Kidney epithelial cell (primary cell): ENCODE measurements around the gene KRTAP4-5. TPM values are rescaled to one million over a fixed set of nuclear protein-coding genes. Genes with fewer than 3 reads are reported as not detected.
"Not testable (repeated sequence)": the region's sequence is repeated elsewhere in the genome, so short reads cannot be mapped to it uniquely, and the experiment has no call there.

Source experiments
- DNase-seq: peaks from one replicate; pipeline ENCODE4 v3.0.0-alpha.2; 2010; ENCODE audit warnings: low read depth
- H3K27me3 ChIP-seq: 2 replicates; pipeline ENCODE4 v1.6.0; 2011; ENCODE audit warnings: low read length; ENCODE audit not compliant: control insufficient read depth, insufficient read depth
- H3K36me3 ChIP-seq: 2 replicates; pipeline ENCODE4 v1.5.1; 2011; ENCODE audit warnings: low read length; ENCODE audit not compliant: control insufficient read depth, insufficient read depth
- H3K4me3 ChIP-seq: 2 replicates; pipeline ENCODE4 v1.5.1; 2011; ENCODE audit warnings: low read depth, mild to moderate bottlenecking, control low read depth, low read length
- CTCF ChIP-seq: IDR thresholded peaks from 2 replicates; pipeline ENCODE4 v1.5.1; 2011; ENCODE audit warnings: mild to moderate bottlenecking, moderate library complexity, low read length, control low read depth, inconsistent platforms; ENCODE audit not compliant: insufficient read depth, poor library complexity, severe bottlenecking
- total RNA-seq: library from RNA; depleted of rRNA; stranded (reverse); fragments of >200 nt; gene quantifications from 2 replicates; pipeline ENCODE4 v1.2.3, GENCODE V29; 2015

Gene KRTAP4-5
- total RNA-seq, 1 donor from 2014 or later: not detected

DNA sequence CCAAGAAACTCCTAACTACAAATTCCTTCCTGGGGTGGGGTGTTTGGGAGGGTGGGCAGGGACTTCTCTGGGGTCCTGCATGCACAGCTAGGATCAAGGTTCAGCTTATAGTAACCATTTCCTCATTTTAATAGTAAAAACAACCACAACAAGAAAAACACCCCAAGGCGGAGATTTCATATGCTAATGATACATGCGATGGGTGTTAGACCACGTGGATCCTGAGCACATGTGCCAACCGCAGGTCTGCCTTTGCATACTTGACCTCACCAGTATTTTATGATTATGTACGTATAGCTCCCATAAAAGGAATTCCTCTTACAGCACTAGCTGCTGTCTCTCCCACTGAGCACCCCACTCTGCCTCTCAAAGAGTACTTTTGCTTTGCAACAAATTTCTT is 33.3 kb downstream of the KRTAP4-5 start:
- Histone ChIP-seq H3K4me3 (no peak overlapping the region), H3K27me3 (no peaks in the 10 kb centered on the region), H3K36me3 (no peaks in the 10 kb centered on the region)
- no peak for TF ChIP-seq CTCF
- no peak for DNase-seq

GRCh38 chr17:41111151-41111885 is 38.3 kb downstream of the KRTAP4-5 start:
- Histone ChIP-seq H3K27me3 (no peaks in the 10 kb centered on the region), H3K4me3 (no peak overlapping the region), H3K36me3 (no peaks in the 10 kb centered on the region)
- no peak for TF ChIP-seq CTCF
- DNase-seq: no peak

DNA sequence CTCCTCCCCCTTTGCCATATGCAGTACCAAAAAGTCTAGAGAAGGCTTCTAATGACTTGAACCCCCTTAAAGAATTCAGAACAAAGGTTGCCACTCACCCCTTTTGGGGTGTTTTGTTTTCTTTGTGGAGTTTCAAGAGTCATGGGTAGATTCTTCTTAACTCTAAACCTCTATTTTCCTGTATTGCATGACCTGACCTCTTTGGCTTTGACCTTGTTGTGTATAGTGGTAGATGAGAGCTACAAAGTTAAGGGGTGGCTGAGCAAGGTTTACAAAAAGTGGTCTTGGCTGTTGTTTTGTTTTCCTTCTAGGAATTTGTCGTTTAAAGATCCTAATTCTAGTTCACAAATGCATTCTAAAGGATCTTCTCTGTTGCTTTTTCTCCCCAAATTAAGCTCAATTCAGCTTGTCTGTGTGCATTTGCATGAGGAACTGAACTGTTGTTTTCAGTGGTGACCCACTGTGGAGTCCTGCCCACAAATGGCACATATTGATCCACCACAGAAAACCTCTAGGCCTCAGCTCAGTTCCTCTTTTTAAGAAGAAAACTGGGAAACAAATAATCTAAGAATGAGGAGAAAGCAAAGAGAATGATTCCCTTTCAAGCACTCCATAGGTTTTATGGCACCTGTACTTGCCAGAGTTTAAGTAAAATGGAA is 40.8 kb downstream of the KRTAP4-5 start:
- H3K4me3 ChIP-seq, H3K27me3 ChIP-seq, DNase-seq, H3K36me3 ChIP-seq: not testable (repeated sequence)

DNA sequence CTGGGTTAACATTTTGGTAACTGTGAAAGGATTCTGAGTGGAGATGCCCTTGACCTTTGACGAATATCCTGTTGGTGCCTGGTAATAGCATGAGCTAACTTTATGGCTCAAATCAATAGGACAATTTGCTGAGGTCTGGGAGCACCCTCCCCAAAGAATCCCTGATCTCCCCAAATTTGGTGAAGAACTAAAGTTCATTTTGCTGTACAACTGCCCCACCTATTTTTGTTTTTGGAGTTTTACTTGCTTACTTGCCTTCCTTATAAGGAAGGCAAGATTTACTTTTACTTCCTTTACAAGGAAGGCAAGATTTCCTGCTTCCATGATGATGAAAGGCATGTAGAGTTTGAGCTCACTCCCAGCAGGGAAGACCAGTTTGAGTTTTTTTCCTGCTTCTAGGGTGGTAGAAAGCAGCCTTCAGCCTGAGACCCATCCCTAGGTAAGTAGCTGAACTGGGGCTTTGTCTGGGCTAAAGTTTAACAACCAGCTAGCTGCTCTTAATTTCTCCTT is 41.6 kb downstream of the KRTAP4-5 start:
- H3K36me3 ChIP-seq: no peaks in the 10 kb centered on the region
- no peak for TF ChIP-seq CTCF
- no peak overlapping the region for H3K4me3 ChIP-seq
- no peaks in the 10 kb centered on the region for H3K27me3 ChIP-seq
- DNase-seq: no peak

DNA sequence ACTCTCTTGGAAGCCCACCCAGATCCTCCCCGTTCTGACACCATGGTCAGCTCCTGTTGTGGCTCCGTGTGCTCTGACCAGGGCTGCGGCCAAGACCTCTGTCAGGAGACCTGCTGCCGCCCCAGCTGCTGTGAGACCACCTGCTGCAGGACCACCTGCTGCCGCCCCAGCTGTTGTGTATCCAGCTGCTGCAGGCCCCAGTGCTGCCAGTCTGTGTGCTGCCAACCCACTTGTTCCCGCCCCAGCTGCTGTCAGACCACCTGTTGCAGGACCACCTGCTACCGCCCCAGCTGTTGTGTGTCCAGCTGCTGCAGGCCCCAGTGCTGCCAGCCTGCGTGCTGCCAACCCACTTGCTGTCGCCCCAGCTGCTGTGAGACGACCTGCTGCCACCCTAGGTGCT is 44.3 kb downstream of the KRTAP4-5 start, which contains the start of gene KRTAP4-9:
Gene KRTAP4-9 (plus strand): TSS at position 43 of the 400 bp plus-strand sequence. CDS start 0 bp downstream, at position 43.
- DNase-seq, H3K4me3 ChIP-seq, H3K36me3 ChIP-seq, H3K27me3 ChIP-seq: not testable (repeated sequence)

- DNase-seq: peak; percentile 29
- not testable (repeated sequence) for H3K4me3 ChIP-seq, H3K27me3 ChIP-seq, H3K36me3 ChIP-seq
Observed at GRCh38 chr17:41104386-41105038, 45.1 kb downstream of the KRTAP4-5 start.

- Histone ChIP-seq H3K4me3 (no peak overlapping the region), H3K36me3 (no peaks in the 10 kb centered on the region), H3K27me3 (no peaks in the 10 kb centered on the region)
- no peak for DNase-seq
- TF ChIP-seq CTCF: no peak
Observed at GRCh38 chr17:41103896-41104295, 45.7 kb downstream of the KRTAP4-5 start.
